Suprapubic skin (tissue), 4 donors: ENCODE measurements around the gene PLXDC2.

Source experiments
- EP300 ChIP-seq: sonication (generic); formaldehyde crosslinking; IDR thresholded peaks from one replicate; pipeline ENCODE4 v1.6.1; 2017; ENCODE audit warnings: antibody characterized with exemption
- POLR2AphosphoS5 ChIP-seq, 3 donors: sonication (generic); formaldehyde crosslinking; IDR thresholded peaks; one replicate each; pipeline ENCODE4 v1.6.1; 2017; ENCODE audit warnings: antibody characterized with exemption in 3 of 3
- TF ChIP-seq, protein P1 (sequence below), 2 donors: fragments of 200-600 bp in 1 of 2; fragments of 450-650 bp in 1 of 2; sonication (generic) in 1 of 2; IDR thresholded peaks; one replicate each; pipeline ENCODE4 v1.5.1; 2016 to 2019; ENCODE audit warnings: antibody characterized with exemption in 2 of 2, mild to moderate bottlenecking in 1 of 2, moderate library complexity in 1 of 2

GRCh38 chr10:20233423-20233822 lies 417.2 kb downstream of the PLXDC2 start:
- TF ChIP-seq EP300 (no peak), POLR2AphosphoS5 (IDR thresholded peaks at IDR 0.05) (no peak)
- TF ChIP-seq, protein P1, sequence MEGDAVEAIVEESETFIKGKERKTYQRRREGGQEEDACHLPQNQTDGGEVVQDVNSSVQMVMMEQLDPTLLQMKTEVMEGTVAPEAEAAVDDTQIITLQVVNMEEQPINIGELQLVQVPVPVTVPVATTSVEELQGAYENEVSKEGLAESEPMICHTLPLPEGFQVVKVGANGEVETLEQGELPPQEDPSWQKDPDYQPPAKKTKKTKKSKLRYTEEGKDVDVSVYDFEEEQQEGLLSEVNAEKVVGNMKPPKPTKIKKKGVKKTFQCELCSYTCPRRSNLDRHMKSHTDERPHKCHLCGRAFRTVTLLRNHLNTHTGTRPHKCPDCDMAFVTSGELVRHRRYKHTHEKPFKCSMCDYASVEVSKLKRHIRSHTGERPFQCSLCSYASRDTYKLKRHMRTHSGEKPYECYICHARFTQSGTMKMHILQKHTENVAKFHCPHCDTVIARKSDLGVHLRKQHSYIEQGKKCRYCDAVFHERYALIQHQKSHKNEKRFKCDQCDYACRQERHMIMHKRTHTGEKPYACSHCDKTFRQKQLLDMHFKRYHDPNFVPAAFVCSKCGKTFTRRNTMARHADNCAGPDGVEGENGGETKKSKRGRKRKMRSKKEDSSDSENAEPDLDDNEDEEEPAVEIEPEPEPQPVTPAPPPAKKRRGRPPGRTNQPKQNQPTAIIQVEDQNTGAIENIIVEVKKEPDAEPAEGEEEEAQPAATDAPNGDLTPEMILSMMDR (IDR thresholded peaks at IDR 0.05) = no peak
